NCI-H1436 treated with DMSO at 0.1 percent for 48 hours (cell line): ENCODE results near the gene PYROXD2.

Experiments used
- DNase-seq: peaks from one replicate; lab custom pipeline; 2025; lab: John Stamatoyannopoulos, UW

PYROXD2 gene

DNA sequence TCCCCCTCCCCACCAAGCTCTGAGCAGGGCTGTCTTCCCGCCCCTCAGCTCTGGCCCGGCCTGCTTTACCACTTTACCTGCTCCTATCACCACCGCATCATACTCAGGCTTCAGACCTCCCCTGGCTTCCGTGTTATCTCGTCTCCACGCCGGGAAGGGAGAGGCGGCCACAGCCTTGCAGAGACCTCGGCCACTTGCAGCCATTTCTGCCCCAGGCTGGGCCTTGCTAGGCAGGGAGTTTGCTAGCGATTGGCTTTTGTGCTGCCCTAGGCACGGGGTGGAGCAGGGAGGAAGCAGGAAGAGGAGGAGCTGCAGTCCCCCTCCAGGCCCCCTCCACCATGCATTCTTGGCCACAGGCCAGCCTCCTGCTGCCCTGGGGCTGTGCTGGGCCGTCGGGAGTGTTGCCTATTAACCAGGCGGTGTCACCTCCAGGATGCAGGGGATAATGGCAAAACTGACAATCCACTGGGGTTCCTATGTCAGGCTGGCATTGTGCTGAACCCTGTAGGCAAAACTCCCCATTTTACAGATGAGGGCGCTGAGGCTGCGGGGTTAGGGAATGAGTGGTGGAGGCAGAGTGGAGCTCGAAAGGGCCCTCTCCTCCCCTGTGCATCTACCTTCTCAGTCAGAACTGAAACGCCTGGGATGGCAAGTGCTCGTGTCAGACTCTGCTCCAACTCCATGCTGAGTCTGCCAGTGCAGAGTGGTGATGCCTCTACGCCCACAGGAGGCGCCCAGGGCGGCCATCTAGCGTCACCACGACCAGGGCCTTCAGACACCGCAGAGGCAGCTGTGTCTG is at the start of gene PYROXD2:
Gene PYROXD2 (minus strand): TSS at position 251 of the 799 bp plus-strand sequence. CDS start 47 bp downstream, at position 204.
- peak; percentile 24 for DNase-seq

DNA sequence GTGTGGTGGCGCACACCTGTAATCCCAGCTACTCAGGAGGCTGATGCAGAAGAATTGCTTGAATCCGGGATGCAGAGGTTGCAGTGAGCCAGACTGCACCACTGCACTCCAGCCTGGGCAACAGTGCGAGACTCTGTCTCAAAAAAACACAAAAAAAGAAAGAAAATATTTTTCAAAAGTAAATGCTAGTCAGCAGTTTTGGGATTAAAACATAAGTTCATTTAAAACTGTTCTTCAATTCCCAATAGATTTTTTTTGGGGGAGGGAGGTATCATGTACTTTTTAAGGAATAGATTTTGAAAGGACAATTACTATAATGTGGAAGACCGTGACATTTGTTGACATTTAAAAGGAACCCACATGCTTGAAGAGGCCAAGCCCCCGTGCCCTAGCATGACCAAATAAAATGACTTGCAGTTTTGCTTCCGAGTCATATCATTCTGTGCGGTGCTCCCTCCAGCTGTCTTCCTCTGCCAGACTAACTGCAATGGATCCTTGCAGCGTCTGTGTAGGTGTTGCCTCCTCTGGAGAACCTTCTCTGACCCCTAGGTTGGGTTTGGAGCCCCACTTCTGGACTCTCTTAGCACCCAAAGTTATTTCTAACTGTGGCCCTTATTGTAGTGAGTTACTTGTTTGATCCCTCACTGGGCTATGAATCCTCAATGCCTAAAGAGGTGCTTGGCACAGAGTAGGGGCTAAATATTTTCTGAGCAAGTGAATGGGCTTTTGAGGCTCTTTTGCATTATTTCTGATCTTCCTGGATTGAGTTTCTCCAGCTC is 49.2 kb upstream of the PYROXD2 start:
- DNase-seq = no peak

DNA sequence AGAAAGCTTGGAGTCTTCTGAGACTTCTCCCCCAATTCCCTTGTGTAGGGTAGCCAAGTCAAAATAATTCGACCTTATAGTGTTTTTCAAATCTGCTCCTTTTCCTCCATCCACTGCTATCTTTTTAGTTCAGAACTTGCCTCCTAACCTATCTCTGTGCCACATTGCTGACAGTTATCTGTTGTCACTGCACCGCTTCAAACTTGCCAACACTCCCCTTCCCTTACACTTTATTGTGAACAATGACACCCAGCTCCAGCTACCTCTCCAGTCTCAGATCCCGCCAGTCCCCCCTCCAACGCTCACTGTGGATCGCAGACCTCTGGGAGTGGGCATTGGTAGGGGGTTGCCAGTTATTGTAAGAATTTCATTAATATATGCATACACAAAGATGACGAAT is 48.0 kb upstream of the PYROXD2 start:
- DNase-seq = no peak

DNA sequence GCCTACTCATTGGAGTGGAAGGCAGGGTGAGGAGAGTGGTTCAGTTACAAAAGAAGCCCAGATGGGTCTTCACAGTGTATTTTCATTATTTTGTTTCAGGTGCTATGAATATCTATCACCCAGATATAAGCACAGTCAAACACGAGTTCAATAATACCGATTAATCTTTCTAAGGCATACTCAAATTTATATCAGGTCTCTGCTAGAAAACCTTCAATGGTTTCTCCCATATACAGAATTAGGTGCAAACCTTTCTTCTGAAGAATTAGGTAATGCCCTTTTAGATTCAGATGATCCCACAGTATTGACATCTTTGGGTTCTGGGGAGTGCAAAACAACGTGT is 46.5 kb upstream of the PYROXD2 start:
- no peak for DNase-seq

DNA sequence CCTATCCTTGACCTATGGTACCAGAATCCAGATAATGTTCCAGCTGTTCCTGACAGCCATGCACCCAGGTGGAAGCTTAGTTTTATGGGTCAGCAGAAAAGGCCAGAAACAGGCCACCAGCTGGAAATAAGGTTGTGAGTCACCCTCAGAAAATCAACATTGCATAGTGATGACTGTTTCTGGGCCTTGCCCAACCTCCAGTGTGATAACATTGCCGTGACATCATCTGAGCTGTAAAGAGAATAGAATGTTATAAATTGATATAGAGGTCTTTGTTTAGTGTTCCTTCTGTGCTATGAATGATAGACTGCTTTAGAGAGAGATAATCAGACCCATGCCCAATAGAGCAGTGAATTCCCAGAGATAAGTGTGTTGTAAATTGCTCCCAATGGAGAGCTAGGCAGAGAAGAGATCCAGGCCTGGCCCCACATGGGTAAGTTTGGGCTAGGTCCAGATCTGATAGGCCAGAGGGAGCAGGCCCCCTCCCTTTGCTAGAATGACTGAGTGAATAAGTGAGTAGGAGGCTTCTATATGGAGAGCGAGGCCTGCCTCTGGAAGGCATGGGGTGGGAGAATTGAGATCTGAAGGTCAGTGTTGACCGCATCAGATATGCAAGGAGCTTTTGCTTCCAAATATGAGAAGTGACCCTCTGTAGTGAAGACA is 46.0 kb upstream of the PYROXD2 start:
- no peak for DNase-seq

DNA sequence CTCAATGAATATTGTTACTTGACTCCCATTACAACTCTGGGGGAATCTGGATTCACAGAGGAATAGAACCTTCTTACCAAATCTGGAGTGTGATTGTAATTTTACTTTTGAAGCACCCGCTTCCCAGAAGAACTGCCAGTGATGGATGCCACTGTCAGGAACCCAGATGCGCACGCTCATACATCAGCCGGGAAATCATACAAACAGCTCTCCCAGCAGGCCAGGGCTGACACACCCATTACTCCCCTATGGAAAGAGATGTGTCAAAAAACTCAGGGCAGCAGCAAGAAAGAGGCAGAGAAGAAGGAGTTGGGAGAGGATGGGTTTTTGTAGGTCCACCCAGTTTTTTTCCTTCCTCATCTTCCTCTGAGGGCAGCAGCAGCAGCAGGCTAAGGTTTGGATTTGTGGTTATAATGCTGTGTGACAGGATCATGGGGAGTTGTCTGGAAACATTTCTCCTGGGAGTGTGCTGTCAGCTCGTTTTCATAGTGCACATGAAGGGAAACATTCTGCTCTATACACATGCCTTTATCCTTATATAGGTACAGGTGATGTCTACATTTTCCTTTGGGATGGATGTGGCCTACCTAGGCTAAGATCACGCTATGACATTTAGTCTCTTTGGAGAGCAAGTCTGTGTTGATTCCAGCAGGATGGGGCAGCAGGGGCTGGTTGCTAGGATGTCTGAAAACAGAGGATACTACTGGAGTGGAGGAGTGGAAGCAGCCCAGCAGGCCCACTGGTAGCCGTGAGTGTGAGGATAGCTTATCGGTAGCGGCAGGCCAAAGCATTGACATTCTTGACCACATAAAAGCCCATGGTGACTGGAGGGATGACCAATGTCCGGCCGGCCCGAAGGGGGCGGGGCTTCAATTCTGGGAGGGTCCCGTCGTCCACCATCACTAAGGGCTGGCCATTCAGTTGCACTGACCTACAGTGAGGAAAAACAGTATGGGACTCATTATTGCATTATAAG is 44.1 kb upstream of the PYROXD2 start:
- DNase-seq = no peak

DNA sequence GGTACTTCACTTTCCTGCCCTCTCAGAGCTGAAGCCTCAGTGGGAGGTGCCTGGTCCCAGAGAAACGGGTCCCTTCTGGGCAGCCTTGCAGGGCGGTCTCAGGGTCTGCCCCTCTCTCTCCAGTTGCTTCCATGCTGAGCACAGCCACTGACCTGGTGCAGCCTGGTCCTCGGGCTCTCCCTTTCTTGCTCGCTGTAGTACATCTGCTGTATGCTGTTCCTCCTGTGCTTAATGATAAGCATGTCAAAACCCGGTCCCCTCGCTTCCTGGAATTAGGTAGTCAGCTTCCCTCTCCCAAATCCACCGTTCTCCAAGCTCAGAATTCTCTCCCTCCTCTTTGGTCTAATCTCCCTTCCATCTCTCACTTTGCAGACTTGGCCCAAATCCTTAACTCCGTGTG is 42.7 kb upstream of the PYROXD2 start:
- no peak for DNase-seq

DNA sequence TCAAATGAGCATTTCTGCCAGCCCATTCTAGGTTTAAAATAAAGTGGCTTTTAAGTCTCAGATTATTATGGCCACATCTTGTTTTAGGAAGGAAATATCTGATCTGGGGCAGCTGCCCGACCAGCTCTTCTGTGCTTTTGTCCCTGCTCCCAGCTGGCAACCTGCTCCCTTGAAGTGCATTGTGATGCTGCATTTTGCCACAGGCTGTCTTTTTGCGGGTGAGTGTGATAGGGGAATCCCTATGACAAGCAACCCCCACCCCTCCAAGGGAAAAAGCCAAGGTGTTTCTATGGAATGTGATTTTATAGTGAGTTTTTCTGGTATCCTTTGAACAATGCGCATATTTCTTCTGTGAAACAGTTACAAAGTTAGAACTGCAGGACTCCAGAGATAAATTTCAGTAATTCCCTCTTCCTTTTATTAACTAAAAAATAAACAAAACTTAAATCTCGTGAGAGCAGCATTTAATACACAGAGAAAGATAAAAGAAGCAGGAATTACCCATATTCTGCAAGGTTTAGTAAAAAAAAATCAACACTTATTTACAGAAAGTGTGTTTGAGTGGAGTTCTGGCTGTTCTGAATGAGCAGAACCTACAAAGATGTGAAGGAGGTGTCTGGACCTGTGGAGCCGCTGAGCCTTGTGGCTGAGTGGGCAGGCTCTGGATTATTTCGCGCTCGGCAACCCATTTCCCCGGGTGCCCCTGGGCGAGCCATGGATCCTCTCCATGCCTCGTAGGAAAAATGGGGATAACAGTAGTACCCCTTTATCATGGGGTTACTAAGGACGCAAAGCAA is 41.9 kb upstream of the PYROXD2 start:
- no peak for DNase-seq

DNA sequence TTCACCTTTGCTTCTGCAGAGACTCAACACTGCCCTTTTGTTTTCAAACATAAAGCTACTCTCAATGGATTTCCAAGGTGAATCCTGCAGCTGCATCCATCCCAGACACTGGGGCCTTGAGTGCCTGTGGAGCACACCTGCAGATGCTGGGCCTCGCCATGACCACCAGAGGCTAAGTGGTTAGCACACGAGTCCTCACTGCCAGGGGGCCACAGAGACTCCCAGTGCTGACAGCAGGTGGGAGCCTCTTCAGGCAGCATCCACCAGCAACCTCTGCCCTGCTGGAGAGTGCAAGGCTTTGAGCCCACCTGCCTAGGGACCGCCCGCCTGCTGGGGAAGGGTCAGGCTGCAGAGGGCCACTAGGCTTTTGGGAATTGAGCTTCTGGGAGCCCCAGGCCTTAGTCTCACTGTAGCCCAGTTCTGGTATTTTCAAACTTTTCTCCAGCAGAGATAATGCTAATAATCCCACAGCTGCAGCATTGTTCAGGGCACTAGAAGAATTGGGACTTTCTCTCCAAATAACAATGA is 41.1 kb upstream of the PYROXD2 start:
- DNase-seq = no peak

DNA sequence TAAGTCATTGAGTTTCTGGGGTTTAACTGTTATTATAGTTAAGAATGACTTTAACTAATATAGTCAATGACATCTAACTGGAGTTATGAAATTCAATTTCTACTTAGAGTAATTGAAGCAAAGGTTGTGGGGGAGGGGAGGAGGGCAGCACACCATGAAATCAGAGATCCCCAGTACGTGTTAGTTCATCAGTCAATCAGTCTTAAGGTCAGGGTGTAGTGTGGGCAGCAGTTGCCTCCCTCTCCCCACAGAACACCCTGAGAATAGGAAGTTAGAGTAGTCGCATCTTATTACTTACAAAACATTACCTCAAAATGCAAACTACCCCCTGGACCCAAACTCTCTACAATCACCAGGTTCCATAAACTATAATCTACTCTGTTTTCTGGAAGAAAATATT is 38.7 kb upstream of the PYROXD2 start:
- DNase-seq = no peak

DNA sequence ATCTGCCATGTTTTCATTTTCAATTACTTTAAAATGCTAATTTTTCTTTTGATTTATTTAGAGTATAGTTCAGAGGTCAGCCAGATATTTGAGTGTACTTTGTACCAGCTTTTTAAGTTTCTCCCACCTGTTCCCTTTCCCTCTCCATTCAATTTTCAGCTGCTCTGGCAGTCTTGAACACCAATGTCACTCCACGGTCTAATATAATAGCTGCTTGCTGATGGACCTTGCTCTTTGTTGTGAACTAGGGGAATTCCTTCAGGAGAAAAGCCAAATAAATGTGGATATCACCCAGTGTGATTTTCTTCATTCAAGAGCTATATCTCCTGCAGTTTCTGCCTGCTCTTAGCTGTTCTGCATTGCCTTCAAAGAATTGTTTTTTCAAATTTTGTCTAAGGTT is 35.6 kb upstream of the PYROXD2 start:
- no peak for DNase-seq

DNA sequence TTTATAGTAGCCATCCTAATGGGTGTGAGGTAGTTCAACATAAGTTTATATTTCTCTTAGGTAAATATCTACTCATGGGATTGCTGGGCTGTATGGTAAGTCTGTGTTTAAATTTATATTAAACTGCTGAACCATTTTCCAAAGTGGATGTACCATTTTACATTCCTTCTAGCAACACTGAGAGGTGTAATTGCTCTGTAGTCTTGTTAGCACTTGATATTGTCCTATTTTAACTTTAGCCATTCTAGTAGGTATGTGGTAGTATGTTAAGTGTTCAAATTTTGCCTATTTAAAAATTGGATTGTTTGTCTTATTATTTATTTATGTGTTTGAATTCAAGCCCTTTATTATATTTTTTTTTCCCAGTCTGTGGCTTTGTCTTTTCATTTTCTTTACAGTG is 34.3 kb upstream of the PYROXD2 start:
- DNase-seq = no peak

DNA sequence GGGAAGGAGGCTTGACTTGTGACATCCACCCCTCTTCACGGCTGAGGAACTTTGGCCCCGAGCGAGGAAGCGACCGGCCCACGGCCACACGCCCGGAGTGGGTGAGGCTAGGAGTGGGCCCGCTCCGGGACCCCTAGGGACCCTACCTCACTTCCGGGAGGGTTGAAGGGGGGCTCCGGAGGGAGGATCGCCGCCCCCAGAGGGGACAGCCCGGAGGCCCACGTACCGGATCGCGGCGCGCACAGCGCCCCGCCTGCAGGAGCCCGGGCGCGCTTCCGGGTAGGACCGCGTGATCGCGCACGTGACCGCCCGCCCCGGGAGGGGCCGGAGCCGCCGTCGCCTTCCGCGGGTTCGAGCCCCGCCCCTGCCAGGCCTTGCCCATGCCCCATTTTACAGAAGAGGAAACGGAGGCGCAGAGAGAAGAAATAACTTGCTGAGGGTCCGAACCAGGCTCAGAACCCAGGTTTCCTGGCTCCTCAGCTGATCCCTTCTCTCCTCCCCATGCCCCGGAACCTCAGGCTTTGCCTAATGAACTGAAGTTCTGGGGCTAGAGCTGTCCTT is 31.8 kb upstream of the PYROXD2 start, which contains the start of gene HPS1:
Gene HPS1 (minus strand): TSS at position 275 of the 561 bp plus-strand sequence. CDS start 3,695 bp downstream, outside the sequence.
- no peak for DNase-seq

DNA sequence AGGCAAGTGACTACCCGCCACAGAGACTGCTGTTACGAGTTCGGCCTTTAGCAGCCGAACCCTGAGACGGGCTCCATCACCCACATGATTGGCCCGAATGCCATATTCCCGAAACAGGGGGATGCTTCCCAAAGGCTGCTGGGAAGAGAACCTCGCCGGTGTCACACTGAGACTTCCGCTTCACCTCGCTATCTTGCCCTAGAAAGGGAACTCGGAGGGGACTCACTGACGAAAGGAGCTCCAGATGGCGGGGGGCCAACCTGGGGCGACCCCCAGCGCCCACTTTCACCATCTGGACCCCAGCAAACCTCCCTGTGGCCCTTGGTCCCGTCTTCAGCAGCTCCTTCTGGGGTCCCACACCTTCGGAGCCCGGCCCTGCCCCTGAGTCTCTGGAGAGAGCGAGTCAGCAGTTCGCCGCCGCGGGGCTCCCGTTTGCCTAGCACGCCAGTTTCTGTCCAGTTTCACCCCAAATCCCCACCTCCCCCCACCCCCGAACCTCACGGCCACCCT is 31.2 kb upstream of the PYROXD2 start:
- DNase-seq = no peak

DNA sequence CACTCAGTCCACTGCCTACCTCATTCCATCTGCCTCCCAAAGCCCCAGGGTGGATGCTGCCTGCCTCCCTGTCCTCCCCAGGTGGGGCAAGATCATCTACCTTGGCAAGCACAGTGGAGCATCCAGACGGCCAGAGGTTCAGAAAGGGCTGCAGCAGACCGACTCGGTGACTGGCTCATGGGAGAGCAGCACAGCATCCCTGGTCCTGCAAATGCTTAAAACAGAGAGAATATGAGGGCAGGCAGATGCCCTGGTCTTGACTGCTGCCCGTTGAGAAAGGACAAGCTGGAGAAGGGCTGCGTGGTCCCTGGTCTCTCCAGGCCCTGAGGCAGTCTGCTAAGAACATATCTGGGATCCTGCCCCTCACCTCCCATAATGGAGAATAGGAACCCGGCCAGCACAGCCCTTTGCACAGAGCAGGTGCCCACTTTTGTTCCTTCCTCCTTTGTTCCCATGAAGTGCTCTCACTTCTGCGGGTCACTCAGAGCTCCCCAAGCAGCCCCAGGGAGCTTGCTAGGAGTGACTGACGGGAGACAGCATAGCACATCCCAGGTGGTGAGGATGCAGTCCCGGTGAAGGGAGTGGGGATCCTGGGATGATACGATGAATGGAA is 30.3 kb upstream of the PYROXD2 start:
- DNase-seq = no peak

DNA sequence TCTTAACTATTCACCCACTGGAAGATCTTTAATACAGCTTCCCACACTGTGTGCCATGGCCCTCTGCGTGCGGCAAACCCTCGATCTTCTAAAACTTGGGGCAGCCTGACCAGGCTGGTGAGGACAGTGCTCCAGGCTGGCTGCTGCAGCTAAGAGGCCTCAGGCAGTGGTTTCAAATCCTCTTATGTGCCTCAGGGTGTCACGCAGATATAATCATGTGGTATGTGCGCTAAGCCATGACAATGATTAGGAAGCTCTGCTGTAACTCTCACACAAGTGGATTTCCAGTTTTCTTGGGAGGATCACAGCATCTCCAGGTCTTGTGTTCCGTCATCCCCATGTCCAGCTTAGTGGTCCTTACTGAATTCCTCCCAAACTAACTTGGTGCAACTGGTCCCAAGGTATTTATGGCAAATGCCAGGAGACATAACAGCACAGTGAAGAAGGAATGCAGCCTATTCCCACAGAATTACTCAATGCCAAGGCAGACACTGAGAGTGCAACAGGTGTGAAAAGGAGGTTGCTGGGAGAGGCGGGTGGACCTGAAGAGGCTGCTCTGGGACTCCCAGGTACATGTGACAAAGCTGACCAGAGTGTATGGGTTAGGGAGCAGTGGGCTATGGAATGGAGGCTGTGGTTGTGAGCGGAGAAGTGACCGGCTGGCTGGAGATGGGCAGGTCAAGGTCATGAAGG is 29.5 kb upstream of the PYROXD2 start:
- no peak for DNase-seq

DNA sequence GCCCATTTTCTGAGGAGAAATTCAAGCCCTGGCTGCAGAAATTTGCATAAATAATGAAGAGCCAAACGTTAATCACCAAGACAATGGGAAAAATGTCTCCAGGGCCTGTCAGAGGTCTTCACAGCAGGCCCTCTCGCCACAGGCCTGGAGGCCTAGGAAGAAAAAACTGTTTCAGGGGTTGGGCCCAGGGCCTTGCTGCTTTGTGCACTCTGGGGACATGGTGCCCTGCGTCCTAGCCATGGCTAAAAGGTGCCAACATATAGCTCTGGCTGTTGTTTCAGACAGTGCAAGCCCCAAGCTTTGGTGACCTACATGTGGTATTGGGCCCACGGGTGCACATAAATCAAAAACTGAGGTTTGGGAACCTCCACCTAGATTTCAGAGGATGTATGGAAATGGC is 23.7 kb upstream of the PYROXD2 start:
- no peak for DNase-seq

DNA sequence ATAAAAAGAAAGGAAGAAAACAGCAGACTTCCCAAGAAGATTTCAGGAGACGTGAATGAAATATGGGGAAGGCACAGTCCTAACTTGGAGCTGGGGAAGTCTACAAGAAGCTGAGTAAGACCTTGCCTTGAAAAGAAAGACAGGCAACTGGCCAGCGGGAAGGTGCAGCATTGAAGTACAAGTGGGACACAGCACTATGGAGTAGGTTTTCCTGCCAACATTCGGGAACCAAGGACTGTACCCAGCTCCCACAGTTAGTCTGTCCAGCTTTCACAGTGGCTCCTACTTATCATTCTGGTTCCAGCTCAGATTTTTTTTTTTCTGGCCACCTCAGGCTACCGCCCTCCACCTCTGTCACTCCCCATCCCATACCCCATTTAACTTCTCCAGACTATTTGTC is 21.7 kb upstream of the PYROXD2 start:
- DNase-seq = no peak

DNA sequence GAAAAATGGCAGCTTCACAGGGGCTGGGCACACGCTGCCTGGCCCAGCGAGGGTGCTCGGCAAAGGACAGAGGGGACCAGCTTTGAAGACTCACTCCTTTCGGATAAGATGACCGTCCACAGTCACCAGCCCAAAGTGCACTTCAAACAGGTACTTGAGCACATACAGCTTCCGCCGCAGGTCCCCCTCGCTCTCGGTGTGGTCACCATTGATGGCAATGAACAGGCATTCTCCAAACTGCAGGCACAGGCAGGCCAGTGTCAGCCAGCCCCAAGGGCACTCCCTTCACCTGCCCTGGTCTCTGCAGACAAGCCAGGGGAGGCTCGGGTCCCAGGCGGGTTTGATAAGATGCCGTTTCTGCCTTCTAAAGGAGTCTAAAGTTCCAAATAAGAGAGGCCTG is 20.2 kb upstream of the PYROXD2 start:
- no peak for DNase-seq
